ENCODE data around the gene PRKAR2A. TPM values are rescaled to one million over a fixed set of nuclear protein-coding genes. Genes with fewer than 3 reads are reported as not detected.
A peak's percentile ranks its signal among the peaks of the same experiment; 100 is the strongest.

The PRKAR2A gene
- total and polyA plus RNA-seq, 9 of the 15 experiments (the other 6 are each of a cell fraction or from before 2014, with no cell fraction given) = 15.9 to 84.5 (median 37.6) TPM

GRCh38 chr3:48716982-48717746, 130.5 kb downstream of the PRKAR2A start, which contains the start of gene IP6K2 (continued):
- TF ChIP-seq ZNF407 (IDR thresholded peaks at IDR 0.05; ENCODE audit: low read depth) (no peak), HCFC1 (IDR thresholded peaks at IDR 0.05; ENCODE audit: low read depth, low read length) (peak; percentile 58), CC2D1A (IDR thresholded peaks at IDR 0.05) (no peak), PHF20 (IDR thresholded peaks at IDR 0.05; ENCODE audit: partially characterized antibody) (peak; percentile 46), HBP1 (CRISPR knock-in tag; IDR thresholded peaks at IDR 0.05) (no peak), STAT6 (CRISPR knock-in tag; IDR thresholded peaks at IDR 0.05) (0 out of 2 replicates have a peak, but pooled peaks have one; percentile 44), ZHX1 (conservative IDR thresholded peaks at IDR 0.05; ENCODE audit: low read length) (0 out of 2 replicates have a peak, but pooled peaks have one; percentile 36), RFX5 (IDR thresholded peaks at IDR 0.05; ENCODE audit: low read depth, low read length) (peak; percentile 93), ZNF707 (CRISPR knock-in tag; conservative IDR thresholded peaks at IDR 0.05) (no peak), TAF7 (tag; IDR thresholded peaks at IDR 0.05) (0 out of 2 replicates have a peak, but pooled peaks have one; percentile 52), SP1 (CRISPR knock-in tag; IDR thresholded peaks at IDR 0.05) (peak; percentile 77), EP400 (IDR thresholded peaks at IDR 0.05) (peak; percentile 90)

Data from K562 (cell line).